B cell (primary cell): ENCODE results near the gene PRR14L.

Experiments used
- EZH2 ChIP-seq: IDR thresholded peaks from 2 replicates; pipeline ENCODE4 v1.6.1; 2012; ENCODE audit warnings: borderline replicate concordance, low read depth, mild to moderate bottlenecking, moderate library complexity, low read length; ENCODE audit not compliant: insufficient read depth, poor library complexity, severe bottlenecking
- TF ChIP-seq, protein P1 (sequence below): fragments of 200-600 bp; IDR thresholded peaks from one replicate; pipeline ENCODE4 v1.8.0; 2022; ENCODE audit warnings: antibody characterized with exemption, mild to moderate bottlenecking

DNA sequence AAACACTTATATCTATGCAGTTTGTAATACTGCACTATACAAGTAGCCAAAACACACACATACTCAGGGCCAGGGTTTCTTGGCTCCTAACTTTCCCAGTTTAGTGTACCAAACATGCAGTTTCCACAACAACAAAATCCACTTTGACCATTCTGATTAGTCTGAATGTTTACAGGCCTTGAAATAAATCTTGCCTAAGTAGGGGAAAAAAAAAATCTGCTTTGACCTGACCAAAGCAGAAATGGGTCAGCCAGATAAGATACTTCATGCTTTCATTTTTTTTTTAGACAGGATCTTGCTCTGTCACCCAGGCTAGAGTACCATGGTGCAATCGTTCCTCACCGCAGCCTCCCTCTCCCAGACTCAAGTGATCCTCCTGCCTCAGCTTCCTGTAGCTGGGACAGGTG, 10.1 kb downstream of the PRR14L start:
- TF ChIP-seq, protein P1, sequence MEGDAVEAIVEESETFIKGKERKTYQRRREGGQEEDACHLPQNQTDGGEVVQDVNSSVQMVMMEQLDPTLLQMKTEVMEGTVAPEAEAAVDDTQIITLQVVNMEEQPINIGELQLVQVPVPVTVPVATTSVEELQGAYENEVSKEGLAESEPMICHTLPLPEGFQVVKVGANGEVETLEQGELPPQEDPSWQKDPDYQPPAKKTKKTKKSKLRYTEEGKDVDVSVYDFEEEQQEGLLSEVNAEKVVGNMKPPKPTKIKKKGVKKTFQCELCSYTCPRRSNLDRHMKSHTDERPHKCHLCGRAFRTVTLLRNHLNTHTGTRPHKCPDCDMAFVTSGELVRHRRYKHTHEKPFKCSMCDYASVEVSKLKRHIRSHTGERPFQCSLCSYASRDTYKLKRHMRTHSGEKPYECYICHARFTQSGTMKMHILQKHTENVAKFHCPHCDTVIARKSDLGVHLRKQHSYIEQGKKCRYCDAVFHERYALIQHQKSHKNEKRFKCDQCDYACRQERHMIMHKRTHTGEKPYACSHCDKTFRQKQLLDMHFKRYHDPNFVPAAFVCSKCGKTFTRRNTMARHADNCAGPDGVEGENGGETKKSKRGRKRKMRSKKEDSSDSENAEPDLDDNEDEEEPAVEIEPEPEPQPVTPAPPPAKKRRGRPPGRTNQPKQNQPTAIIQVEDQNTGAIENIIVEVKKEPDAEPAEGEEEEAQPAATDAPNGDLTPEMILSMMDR = no peak
- TF ChIP-seq EZH2 = no peak
